Body of pancreas (tissue), 4 donors: ENCODE results near the gene DLG2. TPM values are rescaled to one million over a fixed set of nuclear protein-coding genes. Genes with fewer than 3 reads are reported as not detected.

Experiments used
- ATAC-seq: fragments of 150-250 bp; one replicate; pipeline ENCODE4 v1.9.1; 2016
- DNase-seq, 4 donors: peaks; one replicate each; pipeline ENCODE4 v3.0.0-alpha.2; 2019
- H3K27ac ChIP-seq, 4 donors: fragments of 200-600 bp; sonication (generic); 1 replicate in 3 of 4; 2 replicates in 1 of 4; pipeline versions ENCODE4 v1.5.1 to v1.6.1; 2016 to 2019; ENCODE audit warnings: mild to moderate bottlenecking in 1 of 4, mixed read lengths in 1 of 4, moderate library complexity in 1 of 4
- H3K27me3 ChIP-seq, 2 donors: fragments of 200-600 bp; sonication (generic); one replicate each; pipeline ENCODE4 v1.6.0; 2016; ENCODE audit warnings: mild to moderate bottlenecking in 1 of 2
- H3K36me3 ChIP-seq, 2 donors: fragments of 200-600 bp; sonication (generic); replicated peaks in 1 of 2; 2 replicates each; pipeline ENCODE4 v1.5.1; 2016; ENCODE audit warnings: low read depth in 2 of 2; ENCODE audit not compliant: insufficient read depth in 1 of 2
- H3K4me1 ChIP-seq: fragments of 200-600 bp; sonication (generic); one replicate; pipeline ENCODE4 v1.6.0; 2016
- H3K4me3 ChIP-seq, 2 donors: fragments of 200-600 bp; sonication (generic); 1 replicate in 1 of 2; 2 replicates in 1 of 2; pipeline ENCODE4 v1.5.1; 2016 to 2019
- H3K9me3 ChIP-seq, 3 donors: fragments of 200-600 bp; sonication (generic); 1 replicate in 2 of 3; 2 replicates in 1 of 3; pipeline ENCODE4 v1.5.1; 2016
- POLR2A ChIP-seq, 3 donors: fragments of 450-650 bp; IDR thresholded peaks; one replicate each; pipeline ENCODE4 v1.6.1; 2016; ENCODE audit warnings: antibody characterized with exemption in 3 of 3, mild to moderate bottlenecking in 2 of 3
- WGBS, 2 donors: methylation state at CpG; one replicate each; pipeline ENCODE4 v1.1.5; 2017; 5-methylcytosine and 5-hydroxymethylcytosine counted together
- intact Hi-C: fragments of 100-400 bp; cut with DNase I; formaldehyde crosslinking; loops from one replicate; pipeline ENCODE4 v1.15.1; 2023
- total RNA-seq, 2 donors: library from RNA; depleted of rRNA; stranded (reverse); fragments of >200 nt; gene quantifications; one replicate each; pipeline ENCODE4 v1.1.0, GENCODE V29; 2016
- TF ChIP-seq, protein P1 (sequence below), 7 experiments: fragments of 450-650 bp in 4 of 7; fragments of 200-600 bp in 3 of 7; sonication (generic) in 3 of 7; IDR thresholded peaks; one replicate each; pipeline ENCODE4 v1.5.1; 2016 to 2019; ENCODE audit warnings: antibody characterized with exemption in 7 of 7

Gene DLG2
- total RNA-seq, 2 donors from 2014 or later = 6.0 to 13.2 TPM

DNA sequence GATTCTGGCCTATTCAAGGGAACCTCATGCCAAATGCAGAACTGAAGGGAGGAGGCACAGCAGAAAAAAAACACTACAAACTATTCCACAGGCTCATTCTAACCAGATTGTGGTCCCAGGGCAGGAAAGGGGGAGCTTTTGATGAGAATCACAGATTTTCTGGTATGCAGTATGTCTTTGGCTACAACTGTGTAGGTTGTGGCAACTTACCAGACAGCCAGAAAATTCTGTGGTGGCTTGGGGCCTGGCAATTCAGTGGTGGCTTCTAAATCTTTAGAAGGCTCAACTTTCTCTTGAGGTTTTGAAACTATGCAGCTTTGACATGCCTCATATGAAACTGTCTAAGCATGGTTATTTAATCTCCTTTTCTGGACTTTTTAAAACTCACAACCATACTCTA lies 1490.2 kb downstream of the DLG2 start:
- H3K4me1 ChIP-seq = no peaks in the 10 kb centered on the region
- H3K36me3 ChIP-seq = no peaks in the 10 kb centered on the region
- H3K27me3 ChIP-seq = no peaks in the 10 kb centered on the region
- H3K4me3 ChIP-seq = no peak overlapping the region
- no peak for DNase-seq
- H3K9me3 ChIP-seq = no peaks in the 10 kb centered on the region
- ATAC-seq = no peak
- TF ChIP-seq, protein P1, sequence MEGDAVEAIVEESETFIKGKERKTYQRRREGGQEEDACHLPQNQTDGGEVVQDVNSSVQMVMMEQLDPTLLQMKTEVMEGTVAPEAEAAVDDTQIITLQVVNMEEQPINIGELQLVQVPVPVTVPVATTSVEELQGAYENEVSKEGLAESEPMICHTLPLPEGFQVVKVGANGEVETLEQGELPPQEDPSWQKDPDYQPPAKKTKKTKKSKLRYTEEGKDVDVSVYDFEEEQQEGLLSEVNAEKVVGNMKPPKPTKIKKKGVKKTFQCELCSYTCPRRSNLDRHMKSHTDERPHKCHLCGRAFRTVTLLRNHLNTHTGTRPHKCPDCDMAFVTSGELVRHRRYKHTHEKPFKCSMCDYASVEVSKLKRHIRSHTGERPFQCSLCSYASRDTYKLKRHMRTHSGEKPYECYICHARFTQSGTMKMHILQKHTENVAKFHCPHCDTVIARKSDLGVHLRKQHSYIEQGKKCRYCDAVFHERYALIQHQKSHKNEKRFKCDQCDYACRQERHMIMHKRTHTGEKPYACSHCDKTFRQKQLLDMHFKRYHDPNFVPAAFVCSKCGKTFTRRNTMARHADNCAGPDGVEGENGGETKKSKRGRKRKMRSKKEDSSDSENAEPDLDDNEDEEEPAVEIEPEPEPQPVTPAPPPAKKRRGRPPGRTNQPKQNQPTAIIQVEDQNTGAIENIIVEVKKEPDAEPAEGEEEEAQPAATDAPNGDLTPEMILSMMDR (IDR thresholded peaks at IDR 0.05) = no peak
- TF ChIP-seq POLR2A (IDR thresholded peaks at IDR 0.05) = no peak
- intact Hi-C loops = no loop called here
- no peak overlapping the region for H3K27ac ChIP-seq

GRCh38 chr11:84130646-84131427 lies 1496.3 kb downstream of the DLG2 start:
- Histone ChIP-seq H3K36me3 (no peaks in the 10 kb centered on the region), H3K9me3 (no peaks in the 10 kb centered on the region), H3K27me3 (no peaks in the 10 kb centered on the region), H3K4me3 (no peak overlapping the region), H3K4me1 (no peaks in the 10 kb centered on the region), H3K27ac (no peak overlapping the region)
- intact Hi-C loops = no loop called here
- DNase-seq (no peak), ATAC-seq (no peak)
- WGBS, 2 donors = 80 to 85% methylated on average over 3 of the region's 3 CpGs
- no peak for TF ChIP-seq POLR2A (IDR thresholded peaks at IDR 0.05)
- TF ChIP-seq, protein P1 (IDR thresholded peaks at IDR 0.05) = no peak

DNA sequence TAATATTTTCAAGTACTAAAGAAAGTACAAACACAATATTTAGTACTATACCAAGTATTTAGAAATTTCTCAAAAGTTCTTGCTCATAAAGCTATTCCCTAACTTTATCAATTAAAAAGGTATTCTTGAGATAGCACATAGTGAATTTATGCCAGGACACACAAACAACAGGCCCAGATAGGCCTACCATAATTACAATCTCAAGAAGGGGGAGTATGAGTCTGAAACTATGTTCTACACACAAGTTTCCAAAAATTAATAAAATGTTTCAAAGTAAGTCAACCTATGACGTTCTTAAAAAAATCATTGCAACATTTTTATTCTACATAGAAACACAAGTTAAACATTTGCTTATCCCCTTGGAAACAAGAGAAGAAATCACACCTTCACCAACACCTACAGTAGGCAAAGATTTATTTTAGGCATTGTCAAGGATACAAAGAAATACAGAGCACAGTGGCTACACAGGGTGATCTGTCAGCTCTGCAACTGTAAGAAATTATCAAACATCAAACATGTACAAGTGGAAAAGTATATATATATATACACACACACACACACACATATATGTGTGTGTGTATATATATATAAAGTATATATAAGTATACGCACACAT lies 1497.1 kb downstream of the DLG2 start:
- Histone ChIP-seq H3K27ac (no peak overlapping the region), H3K9me3 (no peaks in the 10 kb centered on the region), H3K4me3 (no peak overlapping the region), H3K36me3 (no peaks in the 10 kb centered on the region), H3K4me1 (no peaks in the 10 kb centered on the region), H3K27me3 (no peaks in the 10 kb centered on the region)
- DNase-seq (no peak), ATAC-seq (no peak)
- WGBS, 2 donors = 67 to 70% methylated on average over 2 of the region's 2 CpGs
- no peak for TF ChIP-seq POLR2A (IDR thresholded peaks at IDR 0.05)
- TF ChIP-seq, protein P1 (IDR thresholded peaks at IDR 0.05) = no peak
- intact Hi-C loops = no loop called here

GRCh38 chr11:84128840-84129239 lies 1498.3 kb downstream of the DLG2 start:
- intact Hi-C loops = no loop called here

More at GRCh38 chr11:84128840-84129239, 1498.3 kb downstream of the DLG2 start:
- no peaks in the 10 kb centered on the region for H3K4me1 ChIP-seq
- DNase-seq = no peak
- H3K27ac ChIP-seq = no peak overlapping the region
- ATAC-seq = no peak
- no peak overlapping the region for H3K4me3 ChIP-seq
- TF ChIP-seq, protein P1 (IDR thresholded peaks at IDR 0.05) = no peak
- no peak for TF ChIP-seq POLR2A (IDR thresholded peaks at IDR 0.05)
- H3K27me3 ChIP-seq = no peaks in the 10 kb centered on the region
- H3K36me3 ChIP-seq = no peaks in the 10 kb centered on the region
- 40 to 47% methylated on average over 2 of the region's 2 CpGs for WGBS, 2 donors
- H3K9me3 ChIP-seq = no peaks in the 10 kb centered on the region
